Upper lobe of left lung (tissue), 6 donors: ENCODE data around the gene PTPRC. TPM values are rescaled to one million over a fixed set of nuclear protein-coding genes. Genes with fewer than 3 reads are reported as not detected.

ENCODE experiments used
- ATAC-seq, 2 donors: fragments of 200-7000 bp; cut with Tn5 transposase; one replicate each; pipeline ENCODE4 v1.9.1; 2022; ENCODE audit warnings: mild to moderate bottlenecking in 2 of 2, moderate library complexity in 2 of 2; ENCODE audit not compliant: low FRiP score in 2 of 2
- DNase-seq, 2 donors: peaks; one replicate each; pipeline ENCODE4 v3.0.0-alpha.2; 2019 to 2020
- H3K27ac ChIP-seq, 4 donors: fragments of 200-600 bp; sonication (generic); one replicate each; pipeline ENCODE4 v1.5.1; 2016 to 2019
- H3K27me3 ChIP-seq, 4 donors: fragments of 200-600 bp; sonication (generic); one replicate each; pipeline ENCODE4 v1.5.1; 2017 to 2019
- H3K36me3 ChIP-seq, 4 donors: fragments of 200-600 bp; sonication (generic); one replicate each; pipeline ENCODE4 v1.5.1; 2016 to 2019
- H3K4me1 ChIP-seq, 4 donors: fragments of 200-600 bp; sonication (generic); one replicate each; pipeline ENCODE4 v1.5.1; 2018 to 2019
- H3K4me3 ChIP-seq, 4 donors: fragments of 200-600 bp; sonication (generic); one replicate each; pipeline ENCODE4 v1.5.1; 2017 to 2019; ENCODE audit warnings: mild to moderate bottlenecking in 2 of 4, moderate library complexity in 1 of 4
- H3K9me3 ChIP-seq, 4 donors: fragments of 200-600 bp; sonication (generic); one replicate each; pipeline ENCODE4 v1.5.1; 2018 to 2019
- EP300 ChIP-seq, 4 donors: sonication (generic); formaldehyde crosslinking; IDR thresholded peaks; one replicate each; pipeline ENCODE4 v1.5.1; 2017; ENCODE audit warnings: antibody characterized with exemption in 4 of 4, control low read depth in 2 of 4
- POLR2A ChIP-seq, 4 donors: fragments of 450-650 bp; IDR thresholded peaks; one replicate each; pipeline ENCODE4 v1.5.1; 2016 to 2017; ENCODE audit warnings: antibody characterized with exemption in 4 of 4, mild to moderate bottlenecking in 2 of 4
- POLR2AphosphoS5 ChIP-seq, 2 donors: sonication (generic); formaldehyde crosslinking; IDR thresholded peaks; one replicate each; pipeline ENCODE4 v1.5.1; 2017; ENCODE audit warnings: antibody characterized with exemption in 2 of 2
- WGBS, 2 donors: methylation state at CpG; one replicate each; pipeline ENCODE4 v1.1.5; 2017 to 2018; 5-methylcytosine and 5-hydroxymethylcytosine counted together
- total RNA-seq, 6 donors: library from RNA; depleted of rRNA in 4 of 6; stranded (reverse); fragments of >200 nt in 4 of 6; gene quantifications; one replicate each; pipeline versions ENCODE4 v1.1.0 to v1.2.1, GENCODE V29; 2016 to 2021
- TF ChIP-seq, protein P1 (sequence below), 6 experiments: fragments of 450-650 bp in 4 of 6; fragments of 200-600 bp in 2 of 6; sonication (generic) in 2 of 6; IDR thresholded peaks; one replicate each; pipeline ENCODE4 v1.5.1; 2016 to 2019; ENCODE audit warnings: antibody characterized with exemption in 6 of 6
- donor health status: DM: no; HTN: no; CAD: no; lungs with moderate emphysema.
- donor health status: DM: no; HTN: yes; CAD: no; lungs with severe emphysema.

Gene PTPRC
- total RNA-seq, 6 donors from 2014 or later, result 70.2 to 171 (median 101) TPM

DNA sequence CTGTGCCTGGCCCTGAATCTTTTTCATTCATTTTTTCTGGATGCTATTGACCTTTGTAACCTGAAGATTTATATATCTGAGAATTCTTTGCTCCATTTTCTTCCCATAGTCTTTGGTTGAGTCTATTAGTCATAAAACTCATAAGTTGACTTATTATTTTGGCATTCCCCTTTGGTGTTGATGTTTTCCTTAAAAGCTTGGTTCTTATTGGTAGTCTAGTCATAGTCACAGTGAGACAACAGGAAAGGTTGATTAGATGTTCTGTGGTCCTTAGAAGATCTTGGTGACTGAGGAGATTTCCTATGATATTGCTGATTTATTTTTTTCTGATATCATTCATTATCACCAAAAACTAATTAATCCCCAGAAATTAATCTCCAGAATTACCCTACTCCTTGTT lies 86.2 kb downstream of the PTPRC start:
- DNase-seq (no peak), ATAC-seq (no peak)
- no peak for TF ChIP-seq POLR2A (IDR thresholded peaks at IDR 0.05)
- no peak for TF ChIP-seq POLR2AphosphoS5 (IDR thresholded peaks at IDR 0.05)
- TF ChIP-seq, protein P1, sequence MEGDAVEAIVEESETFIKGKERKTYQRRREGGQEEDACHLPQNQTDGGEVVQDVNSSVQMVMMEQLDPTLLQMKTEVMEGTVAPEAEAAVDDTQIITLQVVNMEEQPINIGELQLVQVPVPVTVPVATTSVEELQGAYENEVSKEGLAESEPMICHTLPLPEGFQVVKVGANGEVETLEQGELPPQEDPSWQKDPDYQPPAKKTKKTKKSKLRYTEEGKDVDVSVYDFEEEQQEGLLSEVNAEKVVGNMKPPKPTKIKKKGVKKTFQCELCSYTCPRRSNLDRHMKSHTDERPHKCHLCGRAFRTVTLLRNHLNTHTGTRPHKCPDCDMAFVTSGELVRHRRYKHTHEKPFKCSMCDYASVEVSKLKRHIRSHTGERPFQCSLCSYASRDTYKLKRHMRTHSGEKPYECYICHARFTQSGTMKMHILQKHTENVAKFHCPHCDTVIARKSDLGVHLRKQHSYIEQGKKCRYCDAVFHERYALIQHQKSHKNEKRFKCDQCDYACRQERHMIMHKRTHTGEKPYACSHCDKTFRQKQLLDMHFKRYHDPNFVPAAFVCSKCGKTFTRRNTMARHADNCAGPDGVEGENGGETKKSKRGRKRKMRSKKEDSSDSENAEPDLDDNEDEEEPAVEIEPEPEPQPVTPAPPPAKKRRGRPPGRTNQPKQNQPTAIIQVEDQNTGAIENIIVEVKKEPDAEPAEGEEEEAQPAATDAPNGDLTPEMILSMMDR (IDR thresholded peaks at IDR 0.05), result no peak
- TF ChIP-seq EP300 (IDR thresholded peaks at IDR 0.05), result no peak
- H3K4me1 ChIP-seq, result no peaks in the 10 kb centered on the region
- H3K4me3 ChIP-seq, result no peak overlapping the region
- no peaks in the 10 kb centered on the region for H3K36me3 ChIP-seq
- H3K27me3 ChIP-seq, result no peaks in the 10 kb centered on the region
- H3K27ac ChIP-seq, result no peak overlapping the region
- no peaks in the 10 kb centered on the region for H3K9me3 ChIP-seq

DNA sequence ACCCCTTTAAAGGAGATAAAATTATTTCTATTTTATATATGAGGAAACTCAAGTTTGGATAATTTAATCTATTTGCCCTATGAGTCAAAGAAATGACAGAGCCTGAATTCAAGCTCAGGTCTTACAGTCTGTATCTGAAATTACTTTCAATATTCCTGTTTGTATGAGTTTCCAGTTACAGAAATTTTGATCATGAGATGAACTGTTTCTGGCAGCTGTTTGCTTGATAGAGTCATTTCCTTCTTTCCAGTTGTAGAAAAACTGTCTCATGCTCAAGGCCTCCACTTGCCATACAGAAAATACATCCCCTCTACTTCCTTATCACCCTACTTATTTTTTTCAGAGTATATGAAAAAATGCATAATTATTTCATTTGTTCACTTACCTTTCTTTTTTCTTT lies 87.6 kb downstream of the PTPRC start:
- TF ChIP-seq POLR2AphosphoS5 (IDR thresholded peaks at IDR 0.05), result no peak
- TF ChIP-seq, protein P1 (IDR thresholded peaks at IDR 0.05), result no peak
- no peak for TF ChIP-seq EP300 (IDR thresholded peaks at IDR 0.05)
- no peak for TF ChIP-seq POLR2A (IDR thresholded peaks at IDR 0.05)
- Histone ChIP-seq H3K27ac (no peak overlapping the region), H3K9me3 (no peaks in the 10 kb centered on the region), H3K4me3 (no peak overlapping the region), H3K36me3 (no peaks in the 10 kb centered on the region), H3K27me3 (no peaks in the 10 kb centered on the region), H3K4me1 (no peaks in the 10 kb centered on the region)
- no peak for DNase-seq
- ATAC-seq, result no peak

DNA sequence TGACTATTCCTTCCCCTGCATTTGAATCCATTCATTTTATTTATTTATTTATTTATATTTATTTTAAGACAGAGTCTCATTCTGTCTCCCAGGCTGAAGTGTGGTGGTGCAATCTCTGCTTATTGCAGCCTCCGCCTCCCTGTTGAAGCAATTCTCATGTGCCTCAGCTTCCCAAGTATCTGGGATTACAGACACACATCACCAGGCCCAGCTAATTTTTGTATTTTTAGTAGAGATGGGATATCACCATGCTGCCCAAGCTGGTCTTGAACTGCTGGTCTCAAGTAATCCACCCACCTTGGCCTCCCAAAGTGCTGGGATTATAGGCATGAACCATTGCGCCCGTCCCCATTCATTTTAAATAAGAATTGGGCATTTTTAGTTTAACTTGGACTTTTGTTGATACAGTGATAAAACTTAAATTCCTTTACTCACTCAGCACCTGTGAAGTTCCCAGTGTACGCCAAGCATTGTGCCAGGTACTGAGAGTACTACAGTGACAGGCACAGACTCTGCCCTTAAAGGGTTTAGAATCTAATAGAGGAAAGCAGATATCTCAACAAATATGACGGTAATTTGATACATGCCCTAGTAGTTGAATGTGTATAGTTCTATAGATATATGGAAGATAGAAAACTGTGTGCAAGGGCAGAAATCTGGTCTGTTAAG lies 90.5 kb downstream of the PTPRC start:
- WGBS, 2 donors, result 93 to 98% methylated on average over 5 of the region's 5 CpGs
- Histone ChIP-seq H3K27me3 (no peaks in the 10 kb centered on the region), H3K4me1 (no peaks in the 10 kb centered on the region), H3K36me3 (no peaks in the 10 kb centered on the region), H3K9me3 (no peaks in the 10 kb centered on the region), H3K4me3 (no peak overlapping the region), H3K27ac (no peak overlapping the region)
- TF ChIP-seq, protein P1 (IDR thresholded peaks at IDR 0.05), result no peak
- no peak for TF ChIP-seq EP300 (IDR thresholded peaks at IDR 0.05)
- no peak for TF ChIP-seq POLR2A (IDR thresholded peaks at IDR 0.05)
- TF ChIP-seq POLR2AphosphoS5 (IDR thresholded peaks at IDR 0.05), result no peak
- no peak for ATAC-seq
- no peak for DNase-seq

DNA sequence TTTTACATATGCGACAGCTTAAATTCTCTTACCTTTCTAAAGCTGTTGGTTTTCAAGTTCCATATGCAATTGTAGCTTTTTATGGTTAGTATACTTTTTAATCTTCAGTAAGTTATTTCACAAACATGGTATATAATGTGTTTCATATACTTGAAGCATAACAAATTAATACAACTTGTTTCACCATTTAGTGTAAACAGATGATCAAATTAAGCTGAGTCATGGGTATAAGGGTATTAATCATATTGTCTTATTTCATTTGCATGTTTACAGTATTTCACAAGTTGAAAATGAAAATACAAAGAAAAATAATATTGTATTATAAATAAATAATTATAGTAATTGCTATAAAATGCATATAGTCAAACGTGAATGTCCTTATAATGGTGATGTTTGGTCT lies 92.1 kb downstream of the PTPRC start:
- no peak overlapping the region for H3K4me3 ChIP-seq
- H3K27me3 ChIP-seq, result no peaks in the 10 kb centered on the region
- no peak for TF ChIP-seq POLR2A (IDR thresholded peaks at IDR 0.05)
- no peak for TF ChIP-seq EP300 (IDR thresholded peaks at IDR 0.05)
- no peak for TF ChIP-seq POLR2AphosphoS5 (IDR thresholded peaks at IDR 0.05)
- TF ChIP-seq, protein P1 (IDR thresholded peaks at IDR 0.05), result no peak
- DNase-seq (no peak), ATAC-seq (no peak)
- no peaks in the 10 kb centered on the region for H3K36me3 ChIP-seq
- H3K4me1 ChIP-seq, result no peaks in the 10 kb centered on the region
- no peak overlapping the region for H3K27ac ChIP-seq
- 91 to 94% methylated on average over 2 of the region's 2 CpGs for WGBS, 2 donors
- no peaks in the 10 kb centered on the region for H3K9me3 ChIP-seq

DNA sequence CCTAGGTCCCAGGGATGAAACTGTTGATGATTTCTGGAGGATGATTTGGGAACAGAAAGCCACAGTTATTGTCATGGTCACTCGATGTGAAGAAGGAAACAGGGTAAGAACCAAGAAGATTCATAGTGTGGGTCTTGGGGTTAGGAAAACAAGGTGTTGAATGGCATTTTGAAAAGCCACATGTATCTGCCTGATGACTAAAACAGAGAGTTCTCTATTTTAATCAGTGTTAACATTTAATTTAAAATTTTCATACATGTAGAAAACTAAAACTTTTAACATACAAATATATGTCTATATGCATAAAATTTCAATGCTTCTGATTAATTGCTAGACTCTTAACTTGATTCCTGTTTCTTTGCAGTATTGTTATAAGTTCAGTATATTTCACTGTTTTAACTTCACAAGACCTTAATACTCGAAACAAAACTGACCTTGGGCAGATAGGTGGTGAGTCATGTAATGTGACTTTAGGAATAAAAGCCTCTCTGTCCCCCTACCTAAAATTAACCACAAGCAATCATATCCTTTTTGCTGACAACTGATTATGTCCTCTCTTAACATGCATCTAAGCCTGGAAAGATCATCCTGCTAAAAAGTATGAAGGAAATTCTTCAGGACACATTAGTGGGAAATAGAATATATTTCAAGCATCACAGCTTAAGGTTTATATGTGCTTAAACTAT lies 95.6 kb downstream of the PTPRC start:
- H3K9me3 ChIP-seq, result peaks cover 0 to 3% (median 0%) of the 10 kb centered on the region in 4 donors
- TF ChIP-seq EP300 (IDR thresholded peaks at IDR 0.05), result no peak
- TF ChIP-seq, protein P1 (IDR thresholded peaks at IDR 0.05), result no peak
- no peak for TF ChIP-seq POLR2A (IDR thresholded peaks at IDR 0.05)
- TF ChIP-seq POLR2AphosphoS5 (IDR thresholded peaks at IDR 0.05), result no peak
- no peak for DNase-seq
- peaks cover 0 to 4% (median 0%) of the 10 kb centered on the region in 4 donors for H3K36me3 ChIP-seq
- WGBS, 2 donors, result 51 to 66% methylated on average over 2 of the region's 2 CpGs
- no peak overlapping the region for H3K4me3 ChIP-seq
- H3K4me1 ChIP-seq, result no peaks in the 10 kb centered on the region
- no peak for ATAC-seq
- no peak overlapping the region for H3K27ac ChIP-seq
- no peaks in the 10 kb centered on the region for H3K27me3 ChIP-seq
